Activated naive CD4-positive, alpha-beta T cell treated with anti-CD3 and anti-CD28 coated beads, Interleukin-2, amount 50 U/mL, for 24 hours (primary cell): ENCODE results near the gene ETFA.
"Not testable (repeated sequence)": the region's sequence is repeated elsewhere in the genome, so short reads cannot be mapped to it uniquely, and the experiment has no call there.

Experiments
- H3K27ac Mint-ChIP-seq: one replicate; pipeline ENCODE4 v1.8.0; 2021; ENCODE audit warnings: mild to moderate bottlenecking, mixed read lengths
- H3K27me3 Mint-ChIP-seq: one replicate; pipeline ENCODE4 v1.8.0; 2021; ENCODE audit warnings: mixed read lengths
- H3K36me3 Mint-ChIP-seq: one replicate; pipeline ENCODE4 v1.8.0; 2021; ENCODE audit warnings: mixed read lengths
- H3K4me1 Mint-ChIP-seq: one replicate; pipeline ENCODE4 v1.8.0; 2021; ENCODE audit warnings: mixed read lengths
- H3K4me3 Mint-ChIP-seq: one replicate; pipeline ENCODE4 v1.8.0; 2021; ENCODE audit warnings: mild to moderate bottlenecking, mixed read lengths
- H3K9me3 Mint-ChIP-seq: one replicate; pipeline ENCODE4 v1.8.0; 2021; ENCODE audit warnings: mixed read lengths

The ETFA gene

GRCh38 chr15:76282465-76282864, 28.8 kb downstream of the ETFA start:
- Mint-ChIP-seq H3K27me3 (no peaks in the 10 kb centered on the region), H3K36me3 (peaks cover 32% of the 10 kb centered on the region), H3K27ac (no peak overlapping the region)

GRCh38 chr15:76278651-76279050, 32.6 kb downstream of the ETFA start:
- Mint-ChIP-seq H3K27me3 (no peaks in the 10 kb centered on the region), H3K9me3 (no peaks in the 10 kb centered on the region), H3K36me3 (peaks cover 46% of the 10 kb centered on the region), H3K4me1 (peaks cover 9% of the 10 kb centered on the region), H3K4me3 (no peak overlapping the region), H3K27ac (peak overlapping the region; percentile 64)

More at GRCh38 chr15:76282465-76282864, 28.8 kb downstream of the ETFA start:
- no peak overlapping the region for H3K4me3 Mint-ChIP-seq
- H3K4me1 Mint-ChIP-seq = peaks cover 29% of the 10 kb centered on the region
- H3K9me3 Mint-ChIP-seq = no peaks in the 10 kb centered on the region

- Mint-ChIP-seq H3K4me1 (no peaks in the 10 kb centered on the region), H3K9me3 (peaks cover 3% of the 10 kb centered on the region), H3K27ac (peak overlapping the region; percentile 26), H3K36me3 (peaks cover 46% of the 10 kb centered on the region), H3K4me3 (no peak overlapping the region), H3K27me3 (no peaks in the 10 kb centered on the region)
These were observed 36.4 kb downstream of the ETFA start for GRCh38 chr15:76274821-76275220.

- peaks cover 8% of the 10 kb centered on the region for H3K9me3 Mint-ChIP-seq
- peaks cover 50% of the 10 kb centered on the region for H3K36me3 Mint-ChIP-seq
- H3K27ac Mint-ChIP-seq = no peak overlapping the region
- no peak overlapping the region for H3K4me3 Mint-ChIP-seq
- no peaks in the 10 kb centered on the region for H3K4me1 Mint-ChIP-seq
- H3K27me3 Mint-ChIP-seq = no peaks in the 10 kb centered on the region
These were observed 37.0 kb downstream of the ETFA start for GRCh38 chr15:76274226-76274625.

GRCh38 chr15:76270876-76271275, 40.4 kb downstream of the ETFA start:
- H3K27me3 Mint-ChIP-seq = no peaks in the 10 kb centered on the region
- H3K36me3 Mint-ChIP-seq = peaks cover 50% of the 10 kb centered on the region
- H3K27ac Mint-ChIP-seq = no peak overlapping the region
- H3K4me3 Mint-ChIP-seq = no peak overlapping the region
- H3K4me1 Mint-ChIP-seq = no peaks in the 10 kb centered on the region
- peaks cover 8% of the 10 kb centered on the region for H3K9me3 Mint-ChIP-seq

- Mint-ChIP-seq H3K36me3 (peaks cover 67% of the 10 kb centered on the region), H3K27me3 (no peaks in the 10 kb centered on the region), H3K4me1 (no peaks in the 10 kb centered on the region), H3K9me3 (peaks cover 14% of the 10 kb centered on the region), H3K4me3 (no peak overlapping the region), H3K27ac (no peak overlapping the region)
These were observed 44.2 kb downstream of the ETFA start for GRCh38 chr15:76267077-76267476.

- H3K4me1 Mint-ChIP-seq, H3K4me3 Mint-ChIP-seq, H3K27me3 Mint-ChIP-seq, H3K27ac Mint-ChIP-seq: not testable (repeated sequence)
- peaks cover 14% of the 10 kb centered on the region for H3K9me3 Mint-ChIP-seq
- peaks cover 71% of the 10 kb centered on the region for H3K36me3 Mint-ChIP-seq
These were observed 45.5 kb downstream of the ETFA start for GRCh38 chr15:76265769-76266168.

- Mint-ChIP-seq H3K27ac (no peak overlapping the region), H3K4me3 (no peak overlapping the region), H3K36me3 (peaks cover 45% of the 10 kb centered on the region)
These were observed 50.9 kb downstream of the ETFA start for GRCh38 chr15:76260246-76260938.

GRCh38 chr15:76259392-76259791, 51.9 kb downstream of the ETFA start:
- H3K27ac Mint-ChIP-seq = peak overlapping the region; percentile 67
- H3K4me3 Mint-ChIP-seq = no peak overlapping the region
- no peaks in the 10 kb centered on the region for H3K27me3 Mint-ChIP-seq
- H3K4me1 Mint-ChIP-seq = no peaks in the 10 kb centered on the region
- H3K36me3 Mint-ChIP-seq = peaks cover 38% of the 10 kb centered on the region
- H3K9me3 Mint-ChIP-seq = peaks cover 6% of the 10 kb centered on the region

More at GRCh38 chr15:76260246-76260938, 50.9 kb downstream of the ETFA start:
- Mint-ChIP-seq H3K4me1 (no peaks in the 10 kb centered on the region), H3K27me3 (no peaks in the 10 kb centered on the region), H3K9me3 (peaks cover 6% of the 10 kb centered on the region)

GRCh38 chr15:76258460-76258859, 52.8 kb downstream of the ETFA start:
- Mint-ChIP-seq H3K4me3 (no peak overlapping the region), H3K36me3 (peaks cover 29% of the 10 kb centered on the region), H3K9me3 (peaks cover 3% of the 10 kb centered on the region), H3K27me3 (no peaks in the 10 kb centered on the region), H3K4me1 (no peaks in the 10 kb centered on the region), H3K27ac (no peak overlapping the region)

GRCh38 chr15:76253691-76254473, 57.4 kb downstream of the ETFA start:
- Mint-ChIP-seq H3K27ac (no peak overlapping the region), H3K36me3 (peaks cover 3% of the 10 kb centered on the region), H3K27me3 (no peaks in the 10 kb centered on the region), H3K9me3 (no peaks in the 10 kb centered on the region), H3K4me1 (no peaks in the 10 kb centered on the region), H3K4me3 (no peak overlapping the region)

GRCh38 chr15:76252249-76252648, 59.0 kb downstream of the ETFA start:
- H3K27me3 Mint-ChIP-seq = no peaks in the 10 kb centered on the region
- H3K4me3 Mint-ChIP-seq = no peak overlapping the region
- H3K27ac Mint-ChIP-seq = no peak overlapping the region
- H3K4me1 Mint-ChIP-seq = no peaks in the 10 kb centered on the region
- H3K9me3 Mint-ChIP-seq = no peaks in the 10 kb centered on the region
- H3K36me3 Mint-ChIP-seq = peaks cover 2% of the 10 kb centered on the region

GRCh38 chr15:76251717-76252116, 59.6 kb downstream of the ETFA start:
- no peaks in the 10 kb centered on the region for H3K4me1 Mint-ChIP-seq
- no peak overlapping the region for H3K27ac Mint-ChIP-seq
- no peaks in the 10 kb centered on the region for H3K9me3 Mint-ChIP-seq
- H3K4me3 Mint-ChIP-seq = no peak overlapping the region
- H3K27me3 Mint-ChIP-seq = no peaks in the 10 kb centered on the region
- peaks cover 2% of the 10 kb centered on the region for H3K36me3 Mint-ChIP-seq

GRCh38 chr15:76245072-76245610, 66.1 kb downstream of the ETFA start:
- peaks cover 8% of the 10 kb centered on the region for H3K36me3 Mint-ChIP-seq
- H3K27me3 Mint-ChIP-seq = no peaks in the 10 kb centered on the region
- no peak overlapping the region for H3K27ac Mint-ChIP-seq
- no peaks in the 10 kb centered on the region for H3K4me1 Mint-ChIP-seq
- no peak overlapping the region for H3K4me3 Mint-ChIP-seq
- H3K9me3 Mint-ChIP-seq = no peaks in the 10 kb centered on the region

GRCh38 chr15:76239786-76240185, 71.5 kb downstream of the ETFA start:
- no peak overlapping the region for H3K27ac Mint-ChIP-seq
- H3K27me3 Mint-ChIP-seq = no peaks in the 10 kb centered on the region
- H3K36me3 Mint-ChIP-seq = peaks cover 6% of the 10 kb centered on the region
- no peak overlapping the region for H3K4me3 Mint-ChIP-seq
- H3K4me1 Mint-ChIP-seq = no peaks in the 10 kb centered on the region
- no peaks in the 10 kb centered on the region for H3K9me3 Mint-ChIP-seq

- Mint-ChIP-seq H3K36me3 (peaks cover 2% of the 10 kb centered on the region), H3K4me1 (no peaks in the 10 kb centered on the region), H3K27me3 (no peaks in the 10 kb centered on the region), H3K27ac (no peak overlapping the region), H3K4me3 (no peak overlapping the region), H3K9me3 (no peaks in the 10 kb centered on the region)
These were observed 74.9 kb downstream of the ETFA start for GRCh38 chr15:76236350-76236749.
